Posterior vena cava (tissue), 2 donors: ENCODE data around the gene MED29. TPM values are rescaled to one million over a fixed set of nuclear protein-coding genes. Genes with fewer than 3 reads are reported as not detected.

ENCODE experiments used
- DNase-seq: peaks from one replicate; pipeline ENCODE4 v3.0.0-alpha.2; 2020; ENCODE audit warnings: low spot score
- intact Hi-C, 2 donors: fragments of 100-400 bp; cut with DNase I; formaldehyde crosslinking; loops; one replicate each; pipeline versions ENCODE4 v1.14.1 to v1.14.2; 2022 to 2023
- total RNA-seq, 2 donors: library from RNA; stranded (reverse); fragmentation: NEBNext Ultra II Directional; extraction: Animal tissue kit (Norgen Biotek cat#: 25700); gene quantifications; one replicate each; pipeline ENCODE4 v1.2.1, GENCODE V29; 2021
- donor health status: DM: yes; HTN: yes; CAD: no.
- donor health status: DM: yes; HTN: yes; CAD: no.

MED29 gene
- total RNA-seq, 2 donors from 2014 or later: 32.7 to 33.3 TPM

GRCh38 chr19:39407660-39408391, 16.6 kb downstream of the MED29 start:
- peak; percentile 92 for DNase-seq

DNA sequence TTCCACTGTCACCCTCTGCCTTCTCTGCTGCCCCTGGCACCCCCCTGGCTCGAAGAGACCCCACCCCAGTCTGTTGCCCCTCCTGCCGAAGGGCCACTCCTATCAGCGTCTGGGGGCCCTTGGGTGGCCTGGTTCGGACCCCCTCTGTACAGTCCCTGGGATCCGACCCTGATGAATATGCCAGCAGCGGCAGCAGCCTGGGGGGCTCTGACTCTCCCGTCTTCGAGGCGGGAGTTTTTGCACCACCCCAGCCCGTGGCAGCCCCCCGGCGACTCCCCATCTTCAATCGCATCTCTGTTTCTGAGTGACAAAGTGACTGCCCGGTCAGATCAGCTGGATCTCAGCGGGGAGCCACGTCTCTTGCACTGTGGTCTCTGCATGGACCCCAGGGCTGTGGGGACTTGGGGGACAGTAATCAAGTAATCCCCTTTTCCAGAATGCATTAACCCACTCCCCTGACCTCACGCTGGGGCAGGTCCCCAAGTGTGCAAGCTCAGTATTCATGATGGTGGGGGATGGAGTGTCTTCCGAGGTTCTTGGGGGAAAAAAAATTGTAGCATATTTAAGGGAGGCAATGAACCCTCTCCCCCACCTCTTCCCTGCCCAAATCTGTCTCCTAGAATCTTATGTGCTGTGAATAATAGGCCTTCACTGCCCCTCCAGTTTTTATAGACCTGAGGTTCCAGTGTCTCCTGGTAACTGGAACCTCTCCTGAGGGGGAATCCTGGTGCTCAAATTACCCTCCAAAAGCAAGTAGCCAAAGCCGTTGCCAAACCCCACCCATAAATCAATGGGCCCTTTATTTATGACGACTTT, 17.4 kb downstream of the MED29 start:
- intact Hi-C loops: no loop called here
- no peak for DNase-seq

More at GRCh38 chr19:39407660-39408391, 16.6 kb downstream of the MED29 start:
- intact Hi-C loops: no loop called here

- intact Hi-C loops: no loop called here
- DNase-seq: peak; percentile 97
Observed at GRCh38 chr19:39409208-39410016, 18.2 kb downstream of the MED29 start.

- DNase-seq: peak; percentile 97
- intact Hi-C loops: no loop called here
Observed at GRCh38 chr19:39410017-39410830, 19.0 kb downstream of the MED29 start.

- DNase-seq: no peak
- intact Hi-C loops: no loop called here
Observed at GRCh38 chr19:39410831-39411080, 19.6 kb downstream of the MED29 start.

DNA sequence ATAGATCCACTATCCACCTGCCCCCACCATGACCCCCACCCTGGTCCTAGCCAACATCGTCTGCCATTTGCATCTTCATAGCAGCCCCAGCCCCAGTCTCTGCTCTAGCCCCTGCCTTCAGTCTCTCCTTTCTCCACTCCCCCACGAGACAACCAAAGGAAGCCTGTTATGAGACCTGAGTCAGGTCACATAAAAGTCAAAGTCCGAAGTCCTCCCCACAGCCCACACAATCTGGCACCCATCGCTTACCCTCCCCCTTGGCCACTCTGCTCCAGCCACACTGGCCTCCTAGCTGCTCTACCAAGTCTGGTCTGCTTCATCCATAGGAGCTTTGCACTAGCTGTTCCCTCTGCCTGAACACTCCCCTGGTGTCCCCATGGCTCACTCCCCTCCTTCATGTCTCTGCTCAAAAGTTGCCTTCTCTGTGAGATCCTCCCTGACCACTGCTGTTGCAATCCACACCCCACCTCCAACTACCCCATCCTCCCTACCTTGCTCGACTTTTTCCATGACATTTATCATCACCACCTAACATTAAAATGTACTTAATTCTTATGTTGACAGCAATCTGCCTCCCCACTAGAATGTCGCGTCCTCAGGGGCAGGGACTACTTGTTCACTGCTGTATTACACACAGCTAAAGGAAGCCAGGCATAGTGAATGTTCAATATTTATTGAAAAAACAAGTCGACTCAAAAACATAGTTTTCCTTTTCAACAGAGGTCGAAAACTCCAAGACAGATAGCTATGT, 20.1 kb downstream of the MED29 start:
- DNase-seq: peak; percentile 93
- intact Hi-C loops: no loop called here

DNA sequence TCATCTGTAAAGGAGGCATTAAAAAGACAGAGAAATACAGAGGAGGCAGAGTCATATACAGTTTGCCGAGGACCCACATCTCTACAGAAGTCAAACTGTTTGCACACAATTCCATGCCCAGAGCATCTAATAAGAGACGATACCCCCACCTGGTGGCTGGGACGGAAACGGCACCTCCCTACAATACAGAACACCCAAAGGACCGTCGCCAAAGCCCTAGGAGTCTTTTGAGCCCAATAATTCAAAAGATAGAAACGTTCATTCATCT, 20.6 kb downstream of the MED29 start:
- DNase-seq: peak; percentile 97
- intact Hi-C loops: no loop called here

GRCh38 chr19:39412100-39412866, 21.1 kb downstream of the MED29 start, which contains the start of gene PLEKHG2:
Gene PLEKHG2, plus strand, starts transcription at chr19:39412669. Its CDS starts 1,418 bp downstream, at chr19:39414087.
- peak; percentile 99 for DNase-seq
- intact Hi-C loops: no loop called here

- intact Hi-C loops: no loop called here
Observed at GRCh38 chr19:39412867-39413271, 21.7 kb downstream of the MED29 start.

DNA sequence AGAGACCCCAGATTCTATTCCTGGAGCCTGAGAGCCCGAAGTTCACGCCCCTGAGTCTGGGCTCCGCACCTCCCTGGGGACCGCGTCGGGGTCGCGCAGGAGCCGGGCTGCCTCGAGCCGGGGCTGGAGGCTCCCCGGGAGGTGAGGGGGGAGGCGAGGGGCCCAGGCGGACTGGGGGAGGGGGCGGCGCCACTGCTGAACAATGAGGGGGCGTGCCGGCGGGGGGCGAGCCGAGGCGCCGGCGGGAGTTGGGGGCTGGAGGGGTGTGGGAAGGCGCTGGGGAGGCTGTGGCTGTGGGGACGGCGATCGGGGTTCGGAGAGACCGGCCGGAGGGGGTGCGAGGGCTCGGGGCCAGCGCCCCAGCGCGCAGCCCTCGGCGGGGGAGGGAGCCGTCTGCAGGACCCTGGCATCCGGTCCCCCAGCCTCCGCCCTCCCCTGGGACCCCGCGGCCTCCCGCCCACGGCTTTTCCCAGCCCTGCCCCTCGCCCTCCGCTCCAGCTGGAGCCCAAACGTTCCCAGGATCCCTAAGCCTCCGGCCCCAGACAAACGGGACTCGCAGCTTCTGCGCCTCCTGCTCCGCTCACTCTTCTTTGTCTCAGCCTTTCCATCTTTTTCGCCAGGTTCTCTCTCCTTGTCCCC, 22.2 kb downstream of the MED29 start:
- intact Hi-C loops: no loop called here
- DNase-seq: peak; percentile 92

More at GRCh38 chr19:39412867-39413271, 21.7 kb downstream of the MED29 start:
- no peak for DNase-seq

DNA sequence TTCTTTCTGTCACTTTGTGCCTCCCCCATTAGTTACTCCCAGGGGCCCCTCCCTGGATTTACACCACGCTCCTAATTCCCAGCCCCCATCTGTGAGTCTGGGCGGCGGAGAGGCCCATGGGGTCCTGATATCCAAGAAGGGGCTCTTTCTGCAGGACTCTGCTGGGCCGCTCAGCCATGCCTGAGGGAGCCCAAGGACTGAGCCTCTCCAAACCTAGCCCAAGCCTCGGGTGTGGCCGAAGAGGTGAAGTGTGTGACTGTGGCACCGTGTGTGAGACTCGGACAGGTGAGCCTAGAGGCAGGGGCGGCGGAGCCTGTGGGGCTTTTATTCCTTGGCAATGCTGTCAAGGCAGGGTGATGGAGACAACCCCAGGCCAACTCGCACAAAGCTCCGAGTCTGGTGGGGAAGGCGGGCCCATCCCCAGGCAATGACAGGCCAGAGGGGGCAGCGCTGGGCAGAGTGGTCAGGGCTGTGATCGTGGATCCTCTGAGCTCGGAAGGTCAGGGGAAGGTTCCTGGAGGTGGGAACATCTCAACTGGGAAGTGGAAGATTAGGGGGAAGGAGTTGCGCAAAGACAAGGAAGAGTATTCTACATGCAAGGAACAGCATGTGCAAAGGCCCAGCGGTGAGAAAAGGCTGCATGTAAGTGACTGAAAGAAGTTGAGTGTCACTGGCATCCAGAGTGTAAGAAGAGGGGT, 22.9 kb downstream of the MED29 start:
- intact Hi-C loops: no loop called here

GRCh38 chr19:39415111-39416046, 24.2 kb downstream of the MED29 start:
- peak; percentile 84 for DNase-seq
- intact Hi-C loops: no loop called here

More for the DNA sequence above, 22.9 kb downstream of the MED29 start:
- DNase-seq: peak; percentile 89

DNA sequence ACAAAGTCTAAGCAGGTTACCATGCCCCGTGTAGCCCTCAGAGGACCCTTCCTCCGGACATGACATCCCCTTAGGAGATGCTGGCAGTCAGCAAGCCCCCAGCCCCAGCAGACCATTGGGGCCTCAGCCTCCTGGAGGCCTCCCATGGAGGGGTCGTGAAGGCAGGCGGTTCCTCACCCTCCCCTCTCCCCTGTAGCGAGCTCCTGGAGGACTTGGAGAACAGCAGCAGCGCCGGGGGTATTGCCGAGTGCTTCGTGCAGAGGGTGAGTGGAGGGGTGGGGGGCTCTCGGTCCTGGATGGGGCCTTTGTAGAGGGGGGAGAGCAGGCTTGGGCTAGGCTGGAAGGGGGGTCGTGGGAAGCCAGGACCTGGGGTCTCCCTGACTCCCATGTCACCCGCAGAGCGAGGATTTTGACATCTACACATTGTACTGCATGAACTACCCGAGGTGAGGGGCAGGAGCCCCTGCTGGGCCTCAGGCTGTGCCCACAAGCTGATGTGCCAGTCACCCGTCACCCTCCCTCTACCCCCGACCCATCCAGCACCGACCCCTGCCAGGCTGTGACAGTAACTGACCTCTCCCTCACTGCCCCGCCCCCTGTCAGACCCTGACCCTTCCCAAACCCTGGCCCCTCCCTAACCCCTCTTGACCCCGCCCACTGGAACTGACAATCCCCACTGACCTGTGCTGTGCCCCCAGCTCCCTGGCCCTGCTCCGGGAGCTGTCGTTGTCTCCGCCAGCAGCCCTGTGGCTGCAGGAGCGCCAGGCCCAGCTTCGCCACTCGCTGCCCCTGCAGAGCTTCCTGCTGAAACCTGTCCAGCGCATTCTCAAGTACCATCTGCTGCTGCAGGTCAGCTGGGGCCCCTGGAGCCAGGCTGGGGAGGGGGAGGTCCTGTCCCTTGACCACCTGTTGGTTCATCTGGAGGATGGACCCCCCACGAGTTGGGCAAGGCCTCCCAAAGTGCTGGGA, 25.3 kb downstream of the MED29 start:
- DNase-seq: no peak
- intact Hi-C loops: no loop called here

DNA sequence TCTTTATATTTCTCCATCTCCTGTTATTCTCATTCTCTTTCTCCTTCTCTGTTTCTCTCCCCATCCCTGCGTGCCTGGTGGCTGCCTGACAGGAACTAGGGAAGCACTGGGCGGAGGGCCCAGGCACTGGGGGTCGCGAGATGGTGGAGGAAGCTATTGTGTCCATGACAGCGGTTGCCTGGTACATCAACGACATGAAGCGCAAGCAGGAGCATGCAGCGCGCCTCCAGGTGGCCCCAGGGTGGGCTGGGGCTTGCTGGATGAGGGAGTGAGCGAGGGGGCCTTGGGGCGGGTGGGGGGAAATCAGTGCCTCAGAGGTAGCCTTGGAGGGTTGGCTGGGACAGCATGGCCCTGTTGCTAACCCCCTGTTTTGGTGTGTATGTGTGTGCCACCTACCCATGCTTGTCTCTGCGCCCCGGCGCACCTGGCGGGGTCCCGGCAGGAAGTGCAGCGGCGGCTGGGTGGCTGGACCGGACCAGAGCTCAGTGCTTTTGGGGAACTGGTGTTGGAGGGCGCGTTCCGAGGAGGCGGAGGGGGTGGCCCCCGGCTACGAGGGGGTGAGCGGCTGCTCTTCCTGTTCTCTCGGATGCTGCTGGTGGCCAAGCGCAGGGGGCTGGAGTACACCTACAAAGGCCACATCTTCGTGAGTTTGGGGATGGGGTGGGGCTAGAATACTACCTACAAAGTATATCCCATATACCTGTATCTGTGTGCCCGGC, 26.4 kb downstream of the MED29 start:
- intact Hi-C loops: no loop called here
- no peak for DNase-seq
